K562 (cell line): ENCODE measurements around the gene ABHD16A. TPM values are rescaled to one million over a fixed set of nuclear protein-coding genes. Genes with fewer than 3 reads are reported as not detected.

ENCODE experiments used
- CBX5 ChIP-seq: IDR thresholded peaks from 2 replicates; pipeline ENCODE4 v1.6.1; 2014; ENCODE audit warnings: low read depth, borderline replicate concordance
- CHD1 ChIP-seq: fragments of 200-600 bp; sonication (generic); IDR thresholded peaks from one replicate; pipeline ENCODE4 v1.6.1; 2012; ENCODE audit warnings: mild to moderate bottlenecking, moderate library complexity, low read length, inconsistent platforms
- CHD2 ChIP-seq: IDR thresholded peaks from 2 replicates; pipeline ENCODE4 v1.6.1; 2011; ENCODE audit warnings: low read depth, low read length
- ELF2 ChIP-seq: fragments of 250-450 bp; sonication (Bioruptor Pico); IDR thresholded peaks from 2 replicates; pipeline ENCODE4 v1.5.0; 2021; ENCODE audit warnings: mild to moderate bottlenecking
- FOXM1 ChIP-seq, 2 experiments: fragments of 450-650 bp in 1 of 2; sonication (generic) in 1 of 2; formaldehyde crosslinking in 1 of 2; IDR thresholded peaks; 2 replicates each; pipeline versions ENCODE4 v1.6.1 to v1.9.0; 2017 to 2022; ENCODE audit warnings: low read depth in 2 of 2, mild to moderate bottlenecking in 2 of 2, missing genetic modification reagents in 1 of 2, moderate library complexity in 1 of 2
- HDAC1 ChIP-seq, 2 experiments: fragments of 450-650 bp; IDR thresholded peaks; 2 replicates each; pipeline ENCODE4 v1.6.1; 2016 to 2017; ENCODE audit warnings: inconsistent platforms in 1 of 2, mild to moderate bottlenecking in 1 of 2, moderate library complexity in 1 of 2
- HIVEP1 ChIP-seq: fragments of 250-450 bp; sonication (Bioruptor Pico); IDR thresholded peaks from 2 replicates; pipeline ENCODE4 v1.4.0; 2020; ENCODE audit warnings: mild to moderate bottlenecking
- MCM3 ChIP-seq: fragments of 450-650 bp; IDR thresholded peaks from 2 replicates; pipeline ENCODE4 v1.6.1; 2016
- MECOM ChIP-seq: fragments of 250-450 bp; sonication (Bioruptor Pico); IDR thresholded peaks from 2 replicates; pipeline ENCODE4 v1.8.0; 2022; ENCODE audit warnings: inconsistent platforms
- MTA1 ChIP-seq: fragments of 450-650 bp; IDR thresholded peaks from 2 replicates; pipeline ENCODE4 v1.6.1; 2017; ENCODE audit warnings: borderline replicate concordance
- NFE2 ChIP-seq: IDR thresholded peaks from 2 replicates; pipeline ENCODE4 v1.6.1; 2014; ENCODE audit warnings: antibody characterized with exemption, low read depth
- OTX1 ChIP-seq: fragments of 450-650 bp; formaldehyde crosslinking; IDR thresholded peaks from 2 replicates; pipeline ENCODE4 v1.4.0; 2022; ENCODE audit warnings: mild to moderate bottlenecking
- PHTF2 ChIP-seq: fragments of 250-450 bp; sonication (Bioruptor Pico); IDR thresholded peaks from 2 replicates; pipeline ENCODE4 v1.5.0; 2021; ENCODE audit warnings: mild to moderate bottlenecking
- PML ChIP-seq: IDR thresholded peaks from 2 replicates; pipeline ENCODE4 v1.6.1; 2012; ENCODE audit warnings: low read length, inconsistent platforms
- RBBP5 ChIP-seq: fragments of 200-600 bp; sonication (generic); IDR thresholded peaks from 2 replicates; pipeline ENCODE4 v1.6.1; 2012; ENCODE audit warnings: borderline replicate concordance, mild to moderate bottlenecking, low read length, control low read depth, inconsistent platforms; ENCODE audit not compliant: insufficient read depth, poor library complexity, severe bottlenecking
- RBFOX2 ChIP-seq: fragments of 200-400 bp; formaldehyde crosslinking; IDR thresholded peaks from 2 replicates; pipeline ENCODE4 v1.6.1; 2017; ENCODE audit warnings: low read depth, mild to moderate bottlenecking, low read length, moderate library complexity
- SPI1 ChIP-seq: IDR thresholded peaks from 2 replicates; pipeline ENCODE4 v1.6.1; 2011; ENCODE audit warnings: low read depth, low read length, control low read depth, borderline replicate concordance
- TAF15 ChIP-seq: fragments of 200-400 bp; formaldehyde crosslinking; IDR thresholded peaks from 2 replicates; pipeline ENCODE4 v1.6.1; 2017; ENCODE audit warnings: mild to moderate bottlenecking, low read depth, low read length, moderate library complexity
- TCF3 ChIP-seq: sonication (generic); formaldehyde crosslinking; IDR thresholded peaks from 2 replicates; pipeline ENCODE4 v1.4.0; 2020; ENCODE audit warnings: mild to moderate bottlenecking, missing genetic modification reagents
- ZNF354B ChIP-seq: fragments of 250-450 bp; sonication (Bioruptor Pico); IDR thresholded peaks from 2 replicates; pipeline ENCODE4 v1.4.0; 2020
- ZNF830 ChIP-seq: fragments of 250-450 bp; sonication (Bioruptor Pico); IDR thresholded peaks from 2 replicates; pipeline ENCODE4 v1.5.0; 2021; ENCODE audit warnings: mild to moderate bottlenecking
- polyA plus RNA-seq, 8 experiments: library from polyadenylated mRNA; depleted of rRNA in 4 of 8; stranded (reverse) in 5 of 8; unstranded in 3 of 8; fragments of >200 nt; fragmentation: Nextera tagmentation in 2 of 8; fragmentation: Illumina TruSeq in 1 of 8; extraction: Ambion mirVana in 2 of 8; extraction: Trizol in 1 of 8; gene quantifications; 2 replicates each; pipeline versions ENCODE4 v1.2.1 to v1.2.3, GENCODE V29; 2011 to 2014; ENCODE audit warnings: inconsistent platforms in 1 of 8, missing spikeins in 1 of 8
- total RNA-seq, 7 experiments: library from RNA; depleted of rRNA in 6 of 7; stranded (reverse); fragments of >200 nt in 6 of 7; fragmentation: Illumina TruSeq in 2 of 7; extraction: Trizol in 2 of 7; gene quantifications; 2 replicates each; pipeline versions ENCODE4 v1.2.1 to v1.2.3, GENCODE V29; 2011 to 2021; ENCODE audit warnings: low replicate concordance in 1 of 7
- TF ChIP-seq, protein P1 (sequence below), 2 experiments: IDR thresholded peaks; 2 replicates each; pipeline ENCODE4 v1.6.1; 2012; ENCODE audit warnings: improper control_type of control experiment in 2 of 2, low read depth in 2 of 2, low read length in 2 of 2, borderline replicate concordance in 1 of 2
- TF ChIP-seq, protein P2 (sequence below): sonication (generic); formaldehyde crosslinking; IDR thresholded peaks from 2 replicates; pipeline ENCODE4 v1.8.0; 2022; ENCODE audit warnings: mild to moderate bottlenecking, missing genetic modification reagents
- TF ChIP-seq, protein P3 (sequence below): IDR thresholded peaks from 2 replicates; pipeline ENCODE4 v1.6.1; 2016; ENCODE audit warnings: missing genetic modification characterization, missing compliant biosample characterization

ABHD16A gene
- total and polyA plus RNA-seq, 9 of the 15 experiments (the other 6 are each of a cell fraction or from before 2014, with no cell fraction given), result 25.8 to 120 (median 81.6) TPM

DNA sequence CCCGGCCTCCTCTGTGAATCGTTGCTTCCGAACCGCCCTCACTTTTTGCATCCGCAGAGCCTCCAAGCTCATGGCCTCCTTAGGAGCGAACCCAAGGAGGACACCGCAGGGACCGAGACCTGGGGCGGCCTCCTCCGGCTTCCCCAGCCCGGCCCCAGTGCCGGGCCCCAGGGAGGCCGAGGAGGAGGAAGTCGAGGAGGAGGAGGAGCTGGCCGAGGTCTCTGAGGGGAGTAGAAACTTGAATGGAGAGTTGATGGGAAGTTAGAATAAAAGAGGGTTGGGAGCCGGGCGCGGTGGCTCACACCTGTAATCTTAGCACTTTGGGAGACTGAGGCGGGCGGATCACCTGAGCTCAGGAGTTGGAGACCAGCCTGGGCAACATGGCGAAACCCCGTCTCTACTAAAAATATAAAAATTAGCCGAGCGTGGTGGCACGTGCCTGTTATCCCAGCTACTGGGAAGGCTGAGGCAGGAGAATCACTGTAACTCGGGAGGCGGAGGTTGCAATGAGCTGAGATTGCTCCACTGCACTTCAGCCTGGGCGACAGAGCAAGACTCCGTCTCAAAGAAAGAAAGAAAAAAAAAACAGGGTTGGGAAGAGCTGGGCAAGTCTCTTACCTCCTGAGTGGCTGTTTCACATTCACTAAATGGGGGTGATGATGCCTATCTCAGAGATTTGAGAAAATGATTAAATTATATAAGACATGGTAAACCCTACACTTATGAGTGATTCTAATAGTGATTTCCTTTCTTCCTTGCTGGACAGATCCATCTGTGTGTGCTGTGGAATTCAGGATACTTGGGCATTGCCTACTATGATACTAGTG, 37.5 kb upstream of the ABHD16A start (continued):
- TF ChIP-seq TCF3 (CRISPR knock-in tag) (no peak), MCM3 (no peak), PHTF2 (CRISPR knock-in tag) (peak; percentile 7; the same call in 1 of the 2 replicates), HDAC1 (IDR thresholded peaks at IDR 0.05) (0 out of 4 replicates have a peak, but pooled peaks of 1 of the 2 experiments have one; percentile 15), ELF2 (CRISPR knock-in tag) (peak; percentile 39; the same call in 1 of the 2 replicates), PML (peak; percentile 8; the same call in 1 of the 2 replicates), CBX5 (no peak), FOXM1 (IDR thresholded peaks at IDR 0.05; ENCODE audit: low read depth) (no peak), FOXM1 (CRISPR knock-in tag; IDR thresholded peaks at IDR 0.05; ENCODE audit: low read depth) (peak; percentile 70), RBBP5 (peak; percentile 74), SPI1 (peak; percentile 61; the same call in 1 of the 2 replicates), CHD1 (peak; percentile 85), TAF15 (0 out of 2 replicates have a peak, but pooled peaks have one; percentile 75), ZNF354B (CRISPR knock-in tag) (no peak), HIVEP1 (no peak), CHD2 (no peak), OTX1 (peak; percentile 5; the same call in 1 of the 2 replicates), NFE2 (no peak), ZNF830 (CRISPR knock-in tag) (no peak), MTA1 (0 out of 2 replicates have a peak, but pooled peaks have one; percentile 8), MECOM (0 out of 2 replicates have a peak, but pooled peaks have one; percentile 38), RBFOX2 (peak; percentile 74; the same call in 1 of the 2 replicates)
- TF ChIP-seq, protein P1, sequence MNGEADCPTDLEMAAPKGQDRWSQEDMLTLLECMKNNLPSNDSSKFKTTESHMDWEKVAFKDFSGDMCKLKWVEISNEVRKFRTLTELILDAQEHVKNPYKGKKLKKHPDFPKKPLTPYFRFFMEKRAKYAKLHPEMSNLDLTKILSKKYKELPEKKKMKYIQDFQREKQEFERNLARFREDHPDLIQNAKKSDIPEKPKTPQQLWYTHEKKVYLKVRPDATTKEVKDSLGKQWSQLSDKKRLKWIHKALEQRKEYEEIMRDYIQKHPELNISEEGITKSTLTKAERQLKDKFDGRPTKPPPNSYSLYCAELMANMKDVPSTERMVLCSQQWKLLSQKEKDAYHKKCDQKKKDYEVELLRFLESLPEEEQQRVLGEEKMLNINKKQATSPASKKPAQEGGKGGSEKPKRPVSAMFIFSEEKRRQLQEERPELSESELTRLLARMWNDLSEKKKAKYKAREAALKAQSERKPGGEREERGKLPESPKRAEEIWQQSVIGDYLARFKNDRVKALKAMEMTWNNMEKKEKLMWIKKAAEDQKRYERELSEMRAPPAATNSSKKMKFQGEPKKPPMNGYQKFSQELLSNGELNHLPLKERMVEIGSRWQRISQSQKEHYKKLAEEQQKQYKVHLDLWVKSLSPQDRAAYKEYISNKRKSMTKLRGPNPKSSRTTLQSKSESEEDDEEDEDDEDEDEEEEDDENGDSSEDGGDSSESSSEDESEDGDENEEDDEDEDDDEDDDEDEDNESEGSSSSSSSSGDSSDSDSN (IDR thresholded peaks at IDR 0.05; ENCODE audit: borderline replicate concordance in 1 of 2, low read depth in 2 of 2, low read length in 2 of 2), result peak; percentile 84 to 94; a peak in 3 of 4 replicates
- TF ChIP-seq, protein P2, sequence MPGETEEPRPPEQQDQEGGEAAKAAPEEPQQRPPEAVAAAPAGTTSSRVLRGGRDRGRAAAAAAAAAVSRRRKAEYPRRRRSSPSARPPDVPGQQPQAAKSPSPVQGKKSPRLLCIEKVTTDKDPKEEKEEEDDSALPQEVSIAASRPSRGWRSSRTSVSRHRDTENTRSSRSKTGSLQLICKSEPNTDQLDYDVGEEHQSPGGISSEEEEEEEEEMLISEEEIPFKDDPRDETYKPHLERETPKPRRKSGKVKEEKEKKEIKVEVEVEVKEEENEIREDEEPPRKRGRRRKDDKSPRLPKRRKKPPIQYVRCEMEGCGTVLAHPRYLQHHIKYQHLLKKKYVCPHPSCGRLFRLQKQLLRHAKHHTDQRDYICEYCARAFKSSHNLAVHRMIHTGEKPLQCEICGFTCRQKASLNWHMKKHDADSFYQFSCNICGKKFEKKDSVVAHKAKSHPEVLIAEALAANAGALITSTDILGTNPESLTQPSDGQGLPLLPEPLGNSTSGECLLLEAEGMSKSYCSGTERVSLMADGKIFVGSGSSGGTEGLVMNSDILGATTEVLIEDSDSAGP, result 0 out of 2 replicates have a peak, but pooled peaks have one; percentile 15
- TF ChIP-seq, protein P3, sequence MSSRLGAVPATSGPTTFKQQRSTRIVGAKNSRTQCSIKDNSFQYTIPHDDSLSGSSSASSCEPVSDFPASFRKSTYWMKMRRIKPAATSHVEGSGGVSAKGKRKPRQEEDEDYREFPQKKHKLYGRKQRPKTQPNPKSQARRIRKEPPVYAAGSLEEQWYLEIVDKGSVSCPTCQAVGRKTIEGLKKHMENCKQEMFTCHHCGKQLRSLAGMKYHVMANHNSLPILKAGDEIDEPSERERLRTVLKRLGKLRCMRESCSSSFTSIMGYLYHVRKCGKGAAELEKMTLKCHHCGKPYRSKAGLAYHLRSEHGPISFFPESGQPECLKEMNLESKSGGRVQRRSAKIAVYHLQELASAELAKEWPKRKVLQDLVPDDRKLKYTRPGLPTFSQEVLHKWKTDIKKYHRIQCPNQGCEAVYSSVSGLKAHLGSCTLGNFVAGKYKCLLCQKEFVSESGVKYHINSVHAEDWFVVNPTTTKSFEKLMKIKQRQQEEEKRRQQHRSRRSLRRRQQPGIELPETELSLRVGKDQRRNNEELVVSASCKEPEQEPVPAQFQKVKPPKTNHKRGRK (tag), result no peak
